GM18868 (cell line): Measurements from ENCODE around the gene PIGB.
"Not testable (repeated sequence)": the region's sequence is repeated elsewhere in the genome, so short reads cannot be mapped to it uniquely, and the experiment has no call there.

ENCODE experiments used
- ATAC-seq: cut with Tn5 transposase; IDR thresholded peaks from one replicate; pipeline ENCODE4 v1.9.1; 2021; ENCODE audit warnings: mild to moderate bottlenecking, moderate library complexity; ENCODE audit not compliant: unreplicated experiment

PIGB gene

DNA sequence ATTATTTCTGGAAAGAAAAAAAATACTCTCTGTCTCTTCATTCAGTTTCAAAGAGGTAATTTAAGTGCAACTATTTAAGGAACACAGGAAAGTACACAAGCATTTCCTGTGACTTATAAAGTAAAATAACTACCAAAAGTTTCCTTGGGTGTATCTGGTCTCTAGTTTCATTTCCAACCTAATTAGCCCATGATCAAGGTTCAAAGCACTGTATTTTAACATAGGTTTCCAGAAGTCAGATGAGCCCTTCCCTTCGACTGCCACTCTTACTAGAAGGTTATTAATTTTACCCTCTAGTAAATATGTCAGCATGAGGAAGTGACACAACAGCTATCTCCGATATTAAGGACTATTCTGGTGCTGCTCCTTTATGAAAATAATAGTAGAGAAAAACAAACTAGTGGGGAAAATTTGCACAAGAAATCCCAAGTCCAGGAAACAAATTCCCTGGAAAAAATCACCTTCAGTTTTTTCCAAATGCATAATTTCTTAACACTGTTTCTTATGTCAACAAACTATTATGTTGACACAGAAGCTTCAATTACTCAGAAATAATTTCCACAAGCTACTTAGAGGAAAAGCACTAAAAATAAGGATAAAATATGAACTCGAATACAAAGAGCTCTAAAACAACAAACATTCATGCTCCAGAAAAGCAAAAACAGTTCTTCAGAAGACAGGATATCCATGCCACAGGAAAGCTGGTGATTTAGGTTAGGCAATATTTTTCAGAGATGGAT lies 53.8 kb downstream of the PIGB start:
- peak; percentile 77 for ATAC-seq

DNA sequence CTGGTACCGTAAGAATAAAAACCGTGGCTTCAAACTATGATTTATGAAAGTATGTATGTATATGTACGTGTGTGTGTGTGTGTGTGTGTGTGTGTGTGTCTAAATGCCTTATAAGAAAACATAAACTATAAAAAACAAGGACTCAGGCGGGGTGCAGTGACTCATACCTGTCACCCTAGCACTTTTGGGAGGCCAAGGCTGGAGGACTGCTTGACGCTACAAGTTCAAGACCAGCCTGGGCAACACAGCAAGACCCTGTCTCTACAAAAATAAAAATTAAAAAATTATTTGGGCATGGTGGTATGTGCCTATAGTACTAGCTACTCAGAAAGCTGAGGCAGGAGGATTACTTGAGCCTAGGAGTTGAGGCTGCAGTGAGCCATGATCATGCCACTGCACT lies 60.1 kb downstream of the PIGB start:
- ATAC-seq: no peak

DNA sequence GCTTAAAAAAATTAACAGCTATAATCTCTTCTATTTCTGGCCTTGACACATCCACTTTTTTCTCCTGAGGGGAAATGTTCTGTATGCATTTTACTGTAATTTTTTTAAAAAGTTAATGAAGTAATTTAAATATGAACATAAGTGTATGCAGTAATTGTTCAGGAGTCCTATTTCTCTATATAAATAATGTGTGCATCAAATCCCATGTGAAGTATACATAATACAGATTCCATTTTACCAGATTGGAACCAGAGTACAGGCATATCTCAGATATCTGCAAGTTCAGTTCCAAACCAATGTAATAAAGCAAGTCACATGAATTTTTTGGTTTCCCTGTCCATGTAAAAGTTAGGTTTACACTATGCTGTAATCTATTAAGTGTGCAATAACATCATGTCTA lies 62.6 kb downstream of the PIGB start:
- no peak for ATAC-seq

DNA sequence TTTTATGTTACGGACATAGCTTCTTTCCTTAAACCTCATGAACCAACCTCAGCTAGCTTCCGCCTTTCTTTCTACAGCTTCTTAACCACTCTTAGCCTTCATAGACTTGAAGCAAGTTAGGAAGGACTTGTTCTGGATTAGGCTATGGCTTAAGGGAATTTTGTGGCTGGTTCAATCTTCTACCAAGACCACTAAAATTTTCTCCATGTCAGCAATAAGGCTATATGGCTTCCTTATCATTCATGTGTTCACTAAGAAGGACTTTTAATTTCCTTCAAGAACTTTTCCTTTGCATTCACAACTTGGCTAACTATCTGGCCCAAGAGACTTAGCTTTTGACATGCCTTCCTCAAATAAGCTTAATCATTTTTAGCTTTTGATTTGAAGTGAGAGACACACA lies 64.7 kb downstream of the PIGB start:
- ATAC-seq: no peak

DNA sequence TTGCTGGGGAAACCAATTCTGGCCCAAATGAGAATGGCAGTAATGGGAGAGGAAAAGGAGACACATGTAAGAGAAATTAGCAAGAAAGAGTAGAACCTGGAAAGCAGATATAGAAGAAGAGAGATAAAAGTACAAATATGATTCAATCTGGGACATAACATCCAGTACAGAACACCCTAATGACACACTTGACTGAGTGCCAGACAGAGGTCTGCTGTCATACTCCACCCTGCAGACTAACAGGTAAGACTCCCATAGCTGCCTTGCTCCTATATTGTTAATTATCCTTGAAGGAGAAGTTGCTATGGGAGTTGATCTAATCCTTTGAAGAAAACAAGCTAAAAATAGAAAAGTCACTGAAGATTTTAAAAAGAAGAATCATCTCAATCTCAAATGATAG lies 68.0 kb downstream of the PIGB start:
- ATAC-seq: no peak

DNA sequence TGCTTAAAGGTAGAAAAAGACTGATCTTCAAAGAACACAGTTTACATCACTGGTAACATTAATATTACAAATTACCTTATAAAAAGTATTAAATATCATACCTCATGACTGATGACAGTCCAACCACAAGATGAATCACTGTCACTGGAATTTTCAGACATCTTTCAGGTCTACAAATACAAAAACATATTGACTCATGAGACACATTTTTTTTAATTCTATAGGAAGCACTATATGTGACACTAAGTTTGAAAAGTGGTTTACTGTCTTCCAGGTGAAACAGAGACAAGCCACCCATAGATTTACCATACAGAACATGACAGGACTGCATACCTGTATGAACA lies 70.2 kb downstream of the PIGB start:
- ATAC-seq: no peak

DNA sequence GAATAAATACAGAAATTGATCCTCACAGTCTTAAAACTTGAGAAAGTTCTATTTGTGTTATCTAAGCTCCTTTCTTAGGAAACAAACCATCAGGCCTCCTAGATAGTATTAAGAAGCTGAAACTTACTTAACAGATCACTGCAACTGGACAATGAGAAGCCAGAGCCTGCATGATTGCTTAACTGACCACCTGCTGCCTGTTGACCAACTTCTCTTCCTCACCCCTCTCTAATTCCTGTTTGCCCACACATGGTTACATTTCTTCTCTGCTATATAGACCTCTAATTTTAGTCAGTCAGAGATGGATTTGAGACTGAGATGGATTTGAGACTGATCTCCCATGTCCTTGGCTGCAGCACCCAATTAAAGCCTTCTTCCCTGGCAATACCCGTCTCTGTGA lies 75.7 kb downstream of the PIGB start:
- ATAC-seq: no peak

DNA sequence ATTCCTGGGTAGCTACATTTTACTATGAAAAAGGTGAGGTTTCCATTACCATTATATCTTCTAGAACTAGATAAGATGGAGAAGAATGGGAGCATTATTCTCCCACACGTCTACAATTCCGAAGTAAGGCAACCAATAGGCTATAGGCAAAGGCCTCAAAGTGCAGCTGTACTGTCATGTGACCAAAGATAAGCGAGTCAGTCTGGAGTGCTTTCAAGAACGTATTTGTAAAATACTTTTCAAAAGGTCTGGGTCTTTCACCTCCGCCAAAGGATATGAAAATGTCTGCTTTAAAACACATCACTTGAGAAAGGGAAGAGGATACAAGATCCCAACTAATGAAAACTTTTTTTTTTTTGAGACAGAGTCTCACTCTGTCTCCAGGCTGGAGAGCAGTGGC lies 79.2 kb downstream of the PIGB start:
- no peak for ATAC-seq

DNA sequence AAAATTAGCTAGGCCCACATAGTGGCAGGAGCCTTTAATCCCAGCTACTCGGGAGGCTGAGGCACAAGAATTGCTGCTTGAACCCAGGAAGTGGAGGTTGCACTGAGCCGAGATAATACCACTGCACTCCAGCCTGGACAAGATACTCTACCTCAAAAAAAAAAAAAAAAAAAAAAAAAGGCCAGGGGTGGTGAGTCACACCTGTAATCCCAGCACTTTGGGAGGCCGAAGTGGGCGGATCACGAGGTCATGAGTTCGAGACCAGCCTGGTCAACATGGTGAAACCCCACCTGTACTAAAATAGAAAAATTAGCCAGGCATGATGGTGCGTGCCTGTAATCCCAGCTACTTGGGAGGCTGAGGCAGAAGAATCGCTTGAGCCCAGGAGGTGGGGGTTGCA lies 81.0 kb downstream of the PIGB start:
- ATAC-seq: not testable (repeated sequence)

DNA sequence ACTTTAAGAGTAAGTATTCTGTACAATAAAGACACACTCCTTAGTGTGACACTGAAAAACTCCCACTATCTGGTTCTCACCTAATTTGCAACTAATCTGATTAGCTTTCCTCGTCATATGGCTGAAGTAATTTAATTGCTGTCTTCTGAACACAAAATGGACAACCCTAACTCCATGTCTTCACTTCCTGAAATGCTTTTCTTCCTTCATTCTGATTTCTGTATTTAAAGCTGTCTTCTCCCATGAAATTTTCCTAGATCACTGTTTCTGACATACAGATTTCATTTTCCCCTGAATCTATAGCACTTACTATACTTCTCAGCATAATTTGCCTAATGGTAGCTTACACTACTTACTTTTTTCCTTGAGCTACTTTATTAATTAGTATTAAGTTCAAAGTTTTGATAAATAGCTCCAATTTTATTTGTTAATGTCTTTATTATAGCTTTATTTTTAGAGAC lies 82.8 kb downstream of the PIGB start:
- ATAC-seq: no peak

DNA sequence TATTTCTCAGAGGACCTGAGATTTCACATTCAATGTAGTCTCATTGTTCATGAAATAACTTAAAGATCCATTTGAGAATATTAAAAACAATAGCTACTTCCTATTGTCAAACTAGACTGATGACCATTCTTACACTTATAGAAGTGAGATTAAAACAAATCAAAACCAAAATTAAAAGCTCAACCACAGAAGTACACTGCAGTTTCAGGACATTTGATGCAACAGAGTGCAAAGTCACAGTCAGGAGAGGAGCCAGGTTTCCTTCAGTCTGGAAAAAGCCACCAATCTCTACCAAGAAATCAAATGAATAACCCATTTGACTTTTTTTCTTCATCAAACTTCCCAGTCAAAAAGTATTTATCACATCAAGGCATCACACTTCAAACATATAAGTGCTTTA lies 83.7 kb downstream of the PIGB start:
- ATAC-seq: no peak

DNA sequence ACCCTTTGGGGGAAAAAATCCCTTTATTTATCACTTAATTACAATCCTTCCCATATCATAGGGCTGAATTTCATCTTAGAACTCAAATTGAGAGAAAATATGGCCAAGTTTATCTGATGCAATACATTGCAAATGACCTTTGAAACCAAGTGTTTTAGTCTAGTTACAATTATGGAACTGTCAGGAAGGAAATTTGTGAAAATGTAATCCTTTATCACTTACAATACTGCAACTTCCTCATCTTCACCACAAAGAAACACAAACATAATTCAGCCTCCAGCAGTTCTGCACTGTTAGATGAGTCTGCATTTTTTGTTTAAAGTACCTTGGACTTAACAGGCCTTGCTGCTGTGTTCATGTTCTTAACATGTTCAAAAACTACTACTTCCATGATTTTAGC lies 84.5 kb downstream of the PIGB start:
- peak; percentile 12 for ATAC-seq
